ENCODE data around the gene NOM1.

NOM1 gene

DNA sequence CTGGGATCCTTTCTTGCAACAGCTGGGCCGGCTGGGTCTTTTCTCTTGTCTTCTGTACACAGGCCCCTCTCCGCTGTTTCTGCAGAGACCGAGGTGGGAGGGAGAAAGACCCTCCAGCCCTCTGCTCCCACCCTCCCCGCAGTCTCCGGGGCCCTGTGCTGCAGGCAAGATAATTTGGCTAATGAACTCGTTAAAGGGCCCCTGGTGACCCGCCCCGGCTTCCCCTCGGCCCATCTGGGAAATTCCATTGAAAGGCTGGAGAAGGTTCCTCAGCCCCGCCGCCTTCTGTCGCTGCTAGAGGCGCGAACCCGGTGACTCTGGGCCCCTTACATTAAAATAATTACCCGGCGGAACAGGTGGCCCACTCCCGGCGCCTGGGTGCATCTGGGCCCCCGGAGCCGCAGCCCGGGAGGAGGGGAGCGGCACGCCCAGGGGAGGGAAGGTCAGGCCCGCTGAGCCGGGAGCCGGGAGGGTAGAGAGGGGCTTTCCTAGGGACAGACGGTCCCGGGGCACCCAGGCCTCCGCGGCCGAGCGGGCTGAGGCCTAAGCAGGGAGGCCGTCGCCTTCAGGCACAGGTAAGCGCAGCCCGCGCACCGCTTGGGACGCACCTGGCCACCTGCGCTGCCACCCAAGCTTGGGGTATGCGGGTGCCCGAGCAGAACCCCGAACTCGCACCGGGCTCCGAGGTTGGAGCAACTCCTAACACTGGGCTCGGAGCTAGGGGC is 68.3 kb downstream of the NOM1 start:
- no peak for DNase-seq (ENCODE audit: low read depth)
- no peak overlapping the region for H3K4me3 ChIP-seq (ENCODE audit: low read depth, low read length)
- TF ChIP-seq MYC (IDR thresholded peaks at IDR 0.05; ENCODE audit: low read depth, low read length) (no peak), POLR2A (IDR thresholded peaks at IDR 0.05; ENCODE audit: extremely low read depth, insufficient read length) (no peak)
- TF ChIP-seq, protein P1, sequence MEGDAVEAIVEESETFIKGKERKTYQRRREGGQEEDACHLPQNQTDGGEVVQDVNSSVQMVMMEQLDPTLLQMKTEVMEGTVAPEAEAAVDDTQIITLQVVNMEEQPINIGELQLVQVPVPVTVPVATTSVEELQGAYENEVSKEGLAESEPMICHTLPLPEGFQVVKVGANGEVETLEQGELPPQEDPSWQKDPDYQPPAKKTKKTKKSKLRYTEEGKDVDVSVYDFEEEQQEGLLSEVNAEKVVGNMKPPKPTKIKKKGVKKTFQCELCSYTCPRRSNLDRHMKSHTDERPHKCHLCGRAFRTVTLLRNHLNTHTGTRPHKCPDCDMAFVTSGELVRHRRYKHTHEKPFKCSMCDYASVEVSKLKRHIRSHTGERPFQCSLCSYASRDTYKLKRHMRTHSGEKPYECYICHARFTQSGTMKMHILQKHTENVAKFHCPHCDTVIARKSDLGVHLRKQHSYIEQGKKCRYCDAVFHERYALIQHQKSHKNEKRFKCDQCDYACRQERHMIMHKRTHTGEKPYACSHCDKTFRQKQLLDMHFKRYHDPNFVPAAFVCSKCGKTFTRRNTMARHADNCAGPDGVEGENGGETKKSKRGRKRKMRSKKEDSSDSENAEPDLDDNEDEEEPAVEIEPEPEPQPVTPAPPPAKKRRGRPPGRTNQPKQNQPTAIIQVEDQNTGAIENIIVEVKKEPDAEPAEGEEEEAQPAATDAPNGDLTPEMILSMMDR (IDR thresholded peaks at IDR 0.05; ENCODE audit: low read depth, low read length), result no peak
- TF ChIP-seq, protein P2, sequence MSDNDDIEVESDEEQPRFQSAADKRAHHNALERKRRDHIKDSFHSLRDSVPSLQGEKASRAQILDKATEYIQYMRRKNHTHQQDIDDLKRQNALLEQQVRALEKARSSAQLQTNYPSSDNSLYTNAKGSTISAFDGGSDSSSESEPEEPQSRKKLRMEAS (IDR thresholded peaks at IDR 0.05; ENCODE audit: low read depth, low read length), result no peak

DNA sequence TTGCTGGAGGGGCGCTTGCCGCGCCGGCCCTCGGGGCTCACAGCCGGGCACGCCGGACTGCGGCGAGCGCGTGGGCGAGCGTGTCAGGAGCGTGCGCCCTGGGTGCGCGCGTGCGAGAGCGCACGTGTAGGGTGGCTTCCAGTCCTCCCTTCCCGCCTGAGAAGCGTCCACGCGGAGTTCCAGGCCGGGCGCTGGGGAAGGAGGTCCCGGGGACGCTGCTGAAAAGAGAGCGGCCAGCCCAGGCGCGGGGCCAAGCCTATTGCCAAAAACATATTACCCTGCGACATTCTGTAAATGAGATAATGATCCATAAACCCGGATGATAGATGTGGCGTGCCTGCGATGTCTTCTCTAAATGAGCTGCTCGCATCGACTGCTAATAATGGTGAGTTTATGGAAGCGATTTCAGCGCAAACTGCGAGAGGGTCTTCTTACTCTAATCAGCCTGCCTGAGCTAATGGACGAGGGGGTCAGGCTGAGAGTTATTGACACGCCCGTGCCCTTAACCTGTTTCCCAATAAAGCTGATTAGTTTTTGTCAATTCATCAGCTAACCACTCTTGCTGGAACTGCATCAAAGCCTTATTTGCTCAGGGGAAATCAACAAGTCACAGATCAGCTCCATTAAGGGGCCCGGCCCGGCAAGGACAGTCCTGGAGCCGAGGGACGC is 69.0 kb downstream of the NOM1 start:
- H3K4me3 ChIP-seq (ENCODE audit: low read depth, low read length), result no peak overlapping the region
- TF ChIP-seq POLR2A (IDR thresholded peaks at IDR 0.05; ENCODE audit: extremely low read depth, insufficient read length) (no peak), MYC (IDR thresholded peaks at IDR 0.05; ENCODE audit: low read depth, low read length) (no peak)

DNA sequence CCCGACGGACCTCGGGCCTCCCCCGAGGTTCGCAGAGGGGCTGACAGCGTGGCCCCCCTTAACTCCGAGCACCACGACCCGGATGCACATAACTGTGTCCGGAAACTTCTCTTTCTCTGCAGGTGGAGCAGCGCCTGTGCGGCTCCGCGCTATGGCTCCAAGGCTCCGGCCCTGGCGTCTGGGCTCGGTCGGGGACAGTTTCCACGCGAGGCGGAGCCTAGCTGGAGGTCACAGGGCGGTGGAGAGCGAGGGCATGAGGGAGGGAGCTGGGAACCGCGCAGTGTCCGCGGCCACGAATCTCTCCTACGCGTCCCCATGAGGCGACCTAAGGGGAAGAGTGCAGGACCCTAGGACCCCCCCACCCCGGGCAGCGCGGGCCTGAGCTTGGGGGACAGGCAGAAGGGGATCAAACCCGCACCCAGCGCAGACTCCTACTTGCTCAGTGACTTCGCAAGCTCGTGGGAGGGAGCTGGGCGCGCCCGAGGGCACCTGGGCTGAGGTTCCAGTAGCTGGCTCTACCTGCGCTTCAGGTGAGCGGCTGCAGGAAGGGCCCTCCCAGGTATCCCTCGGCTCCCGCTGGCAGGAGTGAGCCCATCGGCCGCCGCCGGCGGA is 69.6 kb downstream of the NOM1 start:
- H3K4me3 ChIP-seq (ENCODE audit: low read depth, low read length), result no peak overlapping the region
- no peak for DNase-seq (ENCODE audit: low read depth)
- TF ChIP-seq, protein P1 (IDR thresholded peaks at IDR 0.05; ENCODE audit: low read depth, low read length), result no peak
- no peak for TF ChIP-seq POLR2A (IDR thresholded peaks at IDR 0.05; ENCODE audit: extremely low read depth, insufficient read length)
- TF ChIP-seq, protein P2 (IDR thresholded peaks at IDR 0.05; ENCODE audit: low read depth, low read length), result no peak
- no peak for TF ChIP-seq MYC (IDR thresholded peaks at IDR 0.05; ENCODE audit: low read depth, low read length)

More for the DNA sequence above, 69.0 kb downstream of the NOM1 start:
- no peak for DNase-seq (ENCODE audit: low read depth)

DNA sequence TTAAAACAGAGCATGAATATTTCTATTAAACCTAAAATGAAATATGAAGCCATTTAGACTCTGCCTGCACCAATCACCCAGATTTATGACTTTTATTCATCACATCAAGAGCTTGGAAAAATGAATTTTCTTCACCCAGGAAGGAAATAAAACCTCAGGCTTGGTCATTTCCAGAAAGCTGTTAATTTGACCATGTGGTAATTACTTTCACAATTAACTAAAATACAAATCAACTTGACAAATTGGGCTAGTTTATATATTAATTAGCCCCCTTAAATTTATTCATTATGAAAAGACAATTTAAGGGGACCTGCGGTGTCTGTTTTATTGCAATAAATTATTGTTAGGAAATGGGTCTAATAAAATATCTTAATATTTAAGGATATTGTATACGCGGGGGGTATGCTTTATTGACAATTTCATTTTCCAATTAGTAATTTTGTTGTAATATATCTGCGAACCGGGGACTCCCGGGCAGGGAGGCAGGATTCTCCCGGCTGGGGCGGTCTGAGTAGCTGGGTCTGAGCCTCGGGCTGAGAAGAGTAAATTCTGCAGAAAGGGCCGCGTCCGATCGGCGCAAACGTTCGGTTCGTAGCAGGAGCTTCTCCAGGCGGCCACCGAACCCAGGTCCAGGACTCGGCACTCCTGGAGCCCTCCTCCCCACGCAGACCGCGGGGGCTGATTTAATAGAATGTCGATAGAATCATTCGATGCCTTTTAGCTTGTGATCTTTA is 70.4 kb downstream of the NOM1 start:
- TF ChIP-seq MYC (IDR thresholded peaks at IDR 0.05; ENCODE audit: low read depth, low read length) (no peak), POLR2A (IDR thresholded peaks at IDR 0.05; ENCODE audit: extremely low read depth, insufficient read length) (no peak)
- TF ChIP-seq, protein P2 (IDR thresholded peaks at IDR 0.05; ENCODE audit: low read depth, low read length), result no peak
- TF ChIP-seq, protein P1 (IDR thresholded peaks at IDR 0.05; ENCODE audit: low read depth, low read length), result no peak
- no peak overlapping the region for H3K4me3 ChIP-seq (ENCODE audit: low read depth, low read length)
- DNase-seq (ENCODE audit: low read depth), result no peak

DNA sequence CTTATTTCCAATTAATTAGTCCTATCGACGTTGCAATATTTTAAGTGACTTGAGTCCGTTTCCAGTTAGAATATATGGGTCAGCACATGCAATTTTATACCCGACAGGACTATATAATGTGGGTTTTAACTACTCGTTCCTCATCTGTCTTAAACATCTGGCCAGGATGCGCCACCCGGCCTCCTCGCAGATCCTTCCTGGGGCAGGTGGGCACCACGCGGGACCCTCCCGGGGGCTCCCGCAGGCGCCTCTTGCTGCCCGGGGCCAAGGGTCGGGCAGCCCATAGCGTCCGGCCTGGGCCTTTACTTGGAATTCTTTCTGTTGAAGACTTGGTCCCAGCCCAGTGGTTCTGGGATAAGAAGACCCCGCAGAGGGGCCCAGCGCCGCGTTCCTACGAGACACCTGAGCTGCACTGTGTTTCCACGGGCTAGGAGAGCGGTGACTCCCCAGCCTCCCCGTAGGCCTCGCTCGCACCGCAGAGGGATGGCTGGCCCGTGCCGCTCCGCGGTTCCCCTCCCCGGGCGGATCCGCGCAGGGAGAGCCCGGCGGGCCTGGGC is 71.1 kb downstream of the NOM1 start:
- no peak overlapping the region for H3K4me3 ChIP-seq (ENCODE audit: low read depth, low read length)
- no peak for DNase-seq (ENCODE audit: low read depth)
- TF ChIP-seq POLR2A (IDR thresholded peaks at IDR 0.05; ENCODE audit: extremely low read depth, insufficient read length) (no peak), MYC (IDR thresholded peaks at IDR 0.05; ENCODE audit: low read depth, low read length) (no peak)
- TF ChIP-seq, protein P2 (IDR thresholded peaks at IDR 0.05; ENCODE audit: low read depth, low read length), result no peak
- TF ChIP-seq, protein P1 (IDR thresholded peaks at IDR 0.05; ENCODE audit: low read depth, low read length), result no peak

All from NB4 (cell line).